Neural progenitor cell (in vitro differentiated cells): Measurements from ENCODE around the gene TNFRSF18. TPM values are rescaled to one million over a fixed set of nuclear protein-coding genes. Genes with fewer than 3 reads are reported as not detected.

Source experiments
- DNase-seq: peaks from one replicate; pipeline ENCODE4 v3.0.0-alpha.2; 2016; ENCODE audit warnings: low spot score
- H2AFZ ChIP-seq: fragments of 200-600 bp; sonication (generic); replicated peaks from 2 replicates; pipeline ENCODE4 v1.6.1; 2016; ENCODE audit warnings: antibody characterized with exemption
- H3F3A ChIP-seq: fragments of 200-600 bp; sonication (generic); 2 replicates; pipeline ENCODE4 v1.6.1; 2016; ENCODE audit warnings: antibody characterized with exemption, low read depth
- H3K27ac ChIP-seq: fragments of 200-600 bp; sonication (generic); 2 replicates; pipeline ENCODE4 v1.5.1; 2016; ENCODE audit warnings: mild to moderate bottlenecking
- H3K27me3 ChIP-seq: fragments of 200-600 bp; sonication (generic); 2 replicates; pipeline ENCODE4 v1.6.1; 2016; ENCODE audit warnings: mild to moderate bottlenecking, moderate library complexity
- H3K36me3 ChIP-seq: fragments of 200-600 bp; sonication (generic); 2 replicates; pipeline ENCODE4 v1.5.1; 2016
- H3K4me1 ChIP-seq: fragments of 200-600 bp; sonication (generic); 2 replicates; pipeline ENCODE4 v1.6.1; 2016; ENCODE audit warnings: mixed run types
- H3K4me2 ChIP-seq: fragments of 200-600 bp; sonication (generic); 2 replicates; pipeline ENCODE4 v1.6.1; 2016
- H3K4me3 ChIP-seq: fragments of 200-600 bp; sonication (generic); 2 replicates; pipeline ENCODE4 v1.5.1; 2016
- H3K79me2 ChIP-seq: fragments of 200-600 bp; sonication (generic); 2 replicates; pipeline ENCODE4 v1.6.1; 2016; ENCODE audit warnings: low read depth
- H3K9ac ChIP-seq: fragments of 200-600 bp; sonication (generic); 2 replicates; pipeline ENCODE4 v1.6.1; 2016
- H3K9me3 ChIP-seq: fragments of 200-600 bp; sonication (generic); 2 replicates; pipeline ENCODE4 v1.5.1; 2016; ENCODE audit warnings: low read depth
- H4K20me1 ChIP-seq: fragments of 200-600 bp; sonication (generic); 2 replicates; pipeline ENCODE4 v1.6.1; 2016; ENCODE audit warnings: low read depth
- H3K27ac Mint-ChIP-seq: 3 replicates; pipeline ENCODE4 v1.8.0; 2021; ENCODE audit warnings: mixed read lengths
- H3K27me3 Mint-ChIP-seq: 2 replicates; pipeline ENCODE4 v1.8.0; 2022; ENCODE audit warnings: low read depth, mild to moderate bottlenecking, inconsistent platforms, moderate library complexity, mixed read lengths; ENCODE audit not compliant: insufficient read depth
- H3K36me3 Mint-ChIP-seq: 3 replicates; pipeline ENCODE4 v1.8.0; 2021; ENCODE audit warnings: mixed read lengths
- H3K4me1 Mint-ChIP-seq: 3 replicates; pipeline ENCODE4 v1.8.0; 2021; ENCODE audit warnings: mixed read lengths
- H3K4me3 Mint-ChIP-seq: 3 replicates; pipeline ENCODE4 v1.8.0; 2021; ENCODE audit warnings: mild to moderate bottlenecking, moderate library complexity, mixed read lengths
- H3K9me3 Mint-ChIP-seq: 3 replicates; pipeline ENCODE4 v1.8.0; 2020; ENCODE audit warnings: mixed read lengths
- CTCF ChIP-seq: fragments of 200-600 bp; sonication (generic); IDR thresholded peaks from 2 replicates; pipeline ENCODE4 v1.5.1; 2017; ENCODE audit warnings: antibody characterized with exemption, mild to moderate bottlenecking
- EZH2 ChIP-seq: fragments of 200-600 bp; sonication (generic); IDR thresholded peaks from 2 replicates; pipeline ENCODE4 v1.6.1; 2017; ENCODE audit warnings: antibody characterized with exemption, mild to moderate bottlenecking, moderate library complexity
- EZH2phosphoT487 ChIP-seq: fragments of 200-600 bp; sonication (generic); IDR thresholded peaks from 2 replicates; pipeline ENCODE4 v1.6.1; 2017; ENCODE audit warnings: antibody characterized with exemption
- total RNA-seq: library from RNA; depleted of rRNA; stranded (reverse); fragments of >200 nt; gene quantifications from 2 replicates; pipeline ENCODE4 v1.2.3, GENCODE V29; 2015; ENCODE audit warnings: low replicate concordance

The TNFRSF18 gene
- total RNA-seq, 1 donor from 2014 or later: not detected

- Histone ChIP-seq H3F3A (peaks cover 5% of the 10 kb centered on the region), H3K4me3 (no peak overlapping the region), H3K4me1 (peaks cover 6% of the 10 kb centered on the region), H3K9me3 (no peaks in the 10 kb centered on the region), H4K20me1 (peaks cover 20% of the 10 kb centered on the region), H3K36me3 (no peaks in the 10 kb centered on the region), H3K79me2 (peaks cover 51% of the 10 kb centered on the region), H2AFZ (no peak overlapping the region), H3K27ac (no peak overlapping the region), H3K27me3 (no peaks in the 10 kb centered on the region), H3K9ac (no peak overlapping the region), H3K4me2 (no peak overlapping the region)
- peak overlapping the region; percentile 62 for H3K4me3 Mint-ChIP-seq
- TF ChIP-seq EZH2 (no peak), CTCF (no peak), EZH2phosphoT487 (no peak)
- DNase-seq: no peak
- peaks cover 21% of the 10 kb centered on the region for H3K36me3 Mint-ChIP-seq
- H3K27me3 Mint-ChIP-seq: peaks cover 6% of the 10 kb centered on the region
- peak overlapping the region; percentile 35 for H3K27ac Mint-ChIP-seq
- peaks cover 27% of the 10 kb centered on the region for H3K4me1 Mint-ChIP-seq
- peaks cover 3% of the 10 kb centered on the region for H3K9me3 Mint-ChIP-seq
Observed at GRCh38 chr1:1229770-1230169, 23.4 kb upstream of the TNFRSF18 start.

- H3K9me3 Mint-ChIP-seq: peaks cover 3% of the 10 kb centered on the region
Observed at GRCh38 chr1:1228596-1229321, 22.4 kb upstream of the TNFRSF18 start.

GRCh38 chr1:1228187-1228586, 21.8 kb upstream of the TNFRSF18 start:
- TF ChIP-seq EZH2 (no peak), EZH2phosphoT487 (no peak)
- H3F3A ChIP-seq: peaks cover 5% of the 10 kb centered on the region
- Mint-ChIP-seq H3K4me3 (no peak overlapping the region), H3K27ac (no peak overlapping the region), H3K9me3 (no peaks in the 10 kb centered on the region), H3K27me3 (peaks cover 8% of the 10 kb centered on the region), H3K36me3 (peaks cover 11% of the 10 kb centered on the region), H3K4me1 (peaks cover 14% of the 10 kb centered on the region)
- DNase-seq: no peak
- no peak overlapping the region for H3K27ac ChIP-seq
- H3K27me3 ChIP-seq: no peaks in the 10 kb centered on the region
- peaks cover 35% of the 10 kb centered on the region for H3K79me2 ChIP-seq
- no peak overlapping the region for H3K9ac ChIP-seq
- H2AFZ ChIP-seq: no peak overlapping the region
- peaks cover 15% of the 10 kb centered on the region for H4K20me1 ChIP-seq
- H3K4me1 ChIP-seq: peaks cover 6% of the 10 kb centered on the region
- no peaks in the 10 kb centered on the region for H3K36me3 ChIP-seq
- no peak overlapping the region for H3K4me2 ChIP-seq
- H3K4me3 ChIP-seq: no peak overlapping the region
- H3K9me3 ChIP-seq: no peaks in the 10 kb centered on the region

More at GRCh38 chr1:1228596-1229321, 22.4 kb upstream of the TNFRSF18 start:
- no peak overlapping the region for H3K4me3 ChIP-seq
- H3K9ac ChIP-seq: no peak overlapping the region
- Mint-ChIP-seq H3K4me1 (peaks cover 19% of the 10 kb centered on the region), H3K36me3 (peaks cover 15% of the 10 kb centered on the region), H3K27me3 (peaks cover 8% of the 10 kb centered on the region), H3K27ac (no peak overlapping the region), H3K4me3 (no peak overlapping the region)
- H3K27me3 ChIP-seq: no peaks in the 10 kb centered on the region
- peaks cover 41% of the 10 kb centered on the region for H3K79me2 ChIP-seq
- H3K4me2 ChIP-seq: no peak overlapping the region
- peaks cover 16% of the 10 kb centered on the region for H4K20me1 ChIP-seq
- H3K9me3 ChIP-seq: no peaks in the 10 kb centered on the region
- DNase-seq: no peak
- H3K4me1 ChIP-seq: peaks cover 6% of the 10 kb centered on the region
- no peaks in the 10 kb centered on the region for H3K36me3 ChIP-seq
- no peak for TF ChIP-seq EZH2
- no peak for TF ChIP-seq CTCF
- no peak for TF ChIP-seq EZH2phosphoT487
- no peak overlapping the region for H3K27ac ChIP-seq
- H2AFZ ChIP-seq: no peak overlapping the region
- H3F3A ChIP-seq: peaks cover 5% of the 10 kb centered on the region

GRCh38 chr1:1227386-1227785, 21.0 kb upstream of the TNFRSF18 start:
- Histone ChIP-seq H2AFZ (no peak overlapping the region), H3K79me2 (peaks cover 27% of the 10 kb centered on the region), H3K9me3 (no peaks in the 10 kb centered on the region), H3K36me3 (no peaks in the 10 kb centered on the region), H4K20me1 (peaks cover 15% of the 10 kb centered on the region), H3K4me1 (peaks cover 6% of the 10 kb centered on the region), H3K27ac (no peak overlapping the region), H3K9ac (no peak overlapping the region), H3K4me3 (no peak overlapping the region), H3K27me3 (no peaks in the 10 kb centered on the region), H3F3A (peaks cover 5% of the 10 kb centered on the region), H3K4me2 (no peak overlapping the region)
- Mint-ChIP-seq H3K27me3 (peaks cover 8% of the 10 kb centered on the region), H3K27ac (no peak overlapping the region), H3K9me3 (no peaks in the 10 kb centered on the region), H3K4me1 (peaks cover 14% of the 10 kb centered on the region), H3K4me3 (no peak overlapping the region), H3K36me3 (peaks cover 17% of the 10 kb centered on the region)
- no peak for DNase-seq
- no peak for TF ChIP-seq EZH2phosphoT487
- TF ChIP-seq CTCF: no peak
- no peak for TF ChIP-seq EZH2
